ENCODE results near the gene CWC27. TPM values are rescaled to one million over a fixed set of nuclear protein-coding genes. Genes with fewer than 3 reads are reported as not detected.

CWC27 gene
- polyA plus RNA-seq, 2 of the 4 experiments (the other 2 are of a cell fraction), result 24.1 to 48.5 TPM

DNA sequence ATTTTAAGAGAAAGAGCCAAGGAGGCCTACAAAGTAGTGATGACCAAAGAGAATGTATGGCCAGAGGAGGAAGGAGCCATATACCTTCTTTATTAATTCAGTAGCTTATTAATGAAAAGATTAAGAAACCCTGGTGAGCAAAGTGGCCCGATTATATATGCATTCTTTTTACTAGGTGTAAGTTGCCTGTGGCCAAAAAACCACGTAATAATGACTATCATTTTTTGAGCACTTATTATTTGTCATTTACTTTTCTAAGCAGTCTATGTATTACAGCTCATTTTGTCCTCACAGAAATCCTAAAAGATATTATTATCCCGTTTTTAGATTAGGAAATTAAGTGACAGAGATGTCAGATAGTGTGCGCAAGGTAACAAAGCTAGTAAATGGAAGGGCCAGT is 3.0 kb downstream of the CWC27 start (continued):
- TF ChIP-seq, protein P1, sequence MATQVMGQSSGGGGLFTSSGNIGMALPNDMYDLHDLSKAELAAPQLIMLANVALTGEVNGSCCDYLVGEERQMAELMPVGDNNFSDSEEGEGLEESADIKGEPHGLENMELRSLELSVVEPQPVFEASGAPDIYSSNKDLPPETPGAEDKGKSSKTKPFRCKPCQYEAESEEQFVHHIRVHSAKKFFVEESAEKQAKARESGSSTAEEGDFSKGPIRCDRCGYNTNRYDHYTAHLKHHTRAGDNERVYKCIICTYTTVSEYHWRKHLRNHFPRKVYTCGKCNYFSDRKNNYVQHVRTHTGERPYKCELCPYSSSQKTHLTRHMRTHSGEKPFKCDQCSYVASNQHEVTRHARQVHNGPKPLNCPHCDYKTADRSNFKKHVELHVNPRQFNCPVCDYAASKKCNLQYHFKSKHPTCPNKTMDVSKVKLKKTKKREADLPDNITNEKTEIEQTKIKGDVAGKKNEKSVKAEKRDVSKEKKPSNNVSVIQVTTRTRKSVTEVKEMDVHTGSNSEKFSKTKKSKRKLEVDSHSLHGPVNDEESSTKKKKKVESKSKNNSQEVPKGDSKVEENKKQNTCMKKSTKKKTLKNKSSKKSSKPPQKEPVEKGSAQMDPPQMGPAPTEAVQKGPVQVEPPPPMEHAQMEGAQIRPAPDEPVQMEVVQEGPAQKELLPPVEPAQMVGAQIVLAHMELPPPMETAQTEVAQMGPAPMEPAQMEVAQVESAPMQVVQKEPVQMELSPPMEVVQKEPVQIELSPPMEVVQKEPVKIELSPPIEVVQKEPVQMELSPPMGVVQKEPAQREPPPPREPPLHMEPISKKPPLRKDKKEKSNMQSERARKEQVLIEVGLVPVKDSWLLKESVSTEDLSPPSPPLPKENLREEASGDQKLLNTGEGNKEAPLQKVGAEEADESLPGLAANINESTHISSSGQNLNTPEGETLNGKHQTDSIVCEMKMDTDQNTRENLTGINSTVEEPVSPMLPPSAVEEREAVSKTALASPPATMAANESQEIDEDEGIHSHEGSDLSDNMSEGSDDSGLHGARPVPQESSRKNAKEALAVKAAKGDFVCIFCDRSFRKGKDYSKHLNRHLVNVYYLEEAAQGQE (IDR thresholded peaks at IDR 0.05), result no peak

DNA sequence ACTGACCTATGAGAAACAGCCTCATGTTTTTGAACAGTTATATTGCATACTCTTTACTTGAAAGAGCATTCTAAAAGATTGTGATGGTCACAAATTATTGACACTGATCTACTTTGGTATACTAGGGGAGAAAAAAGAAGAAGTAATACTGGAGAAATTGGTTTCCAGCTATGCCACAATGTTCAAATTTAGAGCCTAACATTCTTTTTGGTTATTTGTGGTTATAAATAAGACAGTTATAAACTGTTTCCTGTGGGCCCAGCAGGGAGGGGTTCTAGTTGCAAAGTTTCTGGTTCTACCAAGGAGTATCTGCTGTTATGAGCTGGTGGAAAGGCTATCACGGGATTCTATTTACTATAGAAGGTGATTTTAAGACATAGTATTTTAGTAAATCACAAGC is 4.8 kb downstream of the CWC27 start:
- TF ChIP-seq, protein P2, sequence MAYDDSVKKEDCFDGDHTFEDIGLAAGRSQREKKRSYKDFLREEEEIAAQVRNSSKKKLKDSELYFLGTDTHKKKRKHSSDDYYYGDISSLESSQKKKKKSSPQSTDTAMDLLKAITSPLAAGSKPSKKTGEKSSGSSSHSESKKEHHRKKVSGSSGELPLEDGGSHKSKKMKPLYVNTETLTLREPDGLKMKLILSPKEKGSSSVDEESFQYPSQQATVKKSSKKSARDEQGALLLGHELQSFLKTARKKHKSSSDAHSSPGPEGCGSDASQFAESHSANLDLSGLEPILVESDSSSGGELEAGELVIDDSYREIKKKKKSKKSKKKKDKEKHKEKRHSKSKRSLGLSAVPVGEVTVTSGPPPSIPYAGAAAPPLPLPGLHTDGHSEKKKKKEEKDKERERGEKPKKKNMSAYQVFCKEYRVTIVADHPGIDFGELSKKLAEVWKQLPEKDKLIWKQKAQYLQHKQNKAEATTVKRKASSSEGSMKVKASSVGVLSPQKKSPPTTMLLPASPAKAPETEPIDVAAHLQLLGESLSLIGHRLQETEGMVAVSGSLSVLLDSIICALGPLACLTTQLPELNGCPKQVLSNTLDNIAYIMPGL (CRISPR knock-in tag; IDR thresholded peaks at IDR 0.05; ENCODE audit: borderline replicate concordance), result no peak
- TF ChIP-seq RNF2 (IDR thresholded peaks at IDR 0.05; ENCODE audit: borderline replicate concordance, low read depth), result no peak
- TF ChIP-seq HOXB5 (CRISPR knock-in tag; IDR thresholded peaks at IDR 0.05), result no peak
- no peak for TF ChIP-seq HOXB13 (CRISPR knock-in tag; IDR thresholded peaks at IDR 0.05; ENCODE audit: low read depth)
- TF ChIP-seq, protein P1 (IDR thresholded peaks at IDR 0.05), result no peak
- no peak for TF ChIP-seq RAD21 (conservative IDR thresholded peaks at IDR 0.05 in 1 of 2, IDR thresholded peaks at IDR 0.05 in 1 of 2)
- no peak for TF ChIP-seq FOXS1 (CRISPR knock-in tag; IDR thresholded peaks at IDR 0.05)
- TF ChIP-seq, protein P3, sequence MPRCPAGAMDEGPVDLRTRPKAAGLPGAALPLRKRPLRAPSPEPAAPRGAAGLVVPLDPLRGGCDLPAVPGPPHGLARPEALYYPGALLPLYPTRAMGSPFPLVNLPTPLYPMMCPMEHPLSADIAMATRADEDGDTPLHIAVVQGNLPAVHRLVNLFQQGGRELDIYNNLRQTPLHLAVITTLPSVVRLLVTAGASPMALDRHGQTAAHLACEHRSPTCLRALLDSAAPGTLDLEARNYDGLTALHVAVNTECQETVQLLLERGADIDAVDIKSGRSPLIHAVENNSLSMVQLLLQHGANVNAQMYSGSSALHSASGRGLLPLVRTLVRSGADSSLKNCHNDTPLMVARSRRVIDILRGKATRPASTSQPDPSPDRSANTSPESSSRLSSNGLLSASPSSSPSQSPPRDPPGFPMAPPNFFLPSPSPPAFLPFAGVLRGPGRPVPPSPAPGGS (IDR thresholded peaks at IDR 0.05), result no peak
- TF ChIP-seq JUNB (IDR thresholded peaks at IDR 0.05), result no peak
- TF ChIP-seq CBX8 (IDR thresholded peaks at IDR 0.05), result no peak
- TF ChIP-seq, protein P4, sequence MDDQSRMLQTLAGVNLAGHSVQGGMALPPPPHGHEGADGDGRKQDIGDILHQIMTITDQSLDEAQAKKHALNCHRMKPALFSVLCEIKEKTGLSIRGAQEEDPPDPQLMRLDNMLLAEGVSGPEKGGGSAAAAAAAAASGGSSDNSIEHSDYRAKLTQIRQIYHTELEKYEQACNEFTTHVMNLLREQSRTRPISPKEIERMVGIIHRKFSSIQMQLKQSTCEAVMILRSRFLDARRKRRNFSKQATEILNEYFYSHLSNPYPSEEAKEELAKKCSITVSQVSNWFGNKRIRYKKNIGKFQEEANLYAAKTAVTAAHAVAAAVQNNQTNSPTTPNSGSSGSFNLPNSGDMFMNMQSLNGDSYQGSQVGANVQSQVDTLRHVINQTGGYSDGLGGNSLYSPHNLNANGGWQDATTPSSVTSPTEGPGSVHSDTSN (IDR thresholded peaks at IDR 0.05), result no peak
- TF ChIP-seq EHF (CRISPR knock-in tag; IDR thresholded peaks at IDR 0.05), result no peak
- no peak for TF ChIP-seq TFCP2L1 (CRISPR knock-in tag; IDR thresholded peaks at IDR 0.05)
- no peak for TF ChIP-seq CHD2 (IDR thresholded peaks at IDR 0.05; ENCODE audit: low read length, partially characterized antibody)
- no peak for TF ChIP-seq ZNF302 (CRISPR knock-in tag; IDR thresholded peaks at IDR 0.05)
- TF ChIP-seq CHD4 (IDR thresholded peaks at IDR 0.05; ENCODE audit: borderline replicate concordance), result no peak
- no peak overlapping the region for H3K4me2 ChIP-seq
- peaks cover 11% of the 10 kb centered on the region; the same call in 1 of the 3 replicates for H3K4me1 ChIP-seq
- H3K4me3 ChIP-seq, result no peak overlapping the region
- DNase-seq (ENCODE audit: low read depth in 1 of 2, low spot score in 1 of 2) (no peak), ATAC-seq (no peak), FAIRE-seq (no peak)
- ChIA-PET POLR2A (no interaction called here), CTCF (no interaction called here)
- 94% methylated on average over 1 of the region's 1 CpG for WGBS (ENCODE audit: missing lambda C conversion rate)
- no peaks in the 10 kb centered on the region for H3K9me3 ChIP-seq
- no peak overlapping the region for H3K27ac ChIP-seq
